ENCODE measurements around the gene TPCN2. TPM values are rescaled to one million over a fixed set of nuclear protein-coding genes. Genes with fewer than 3 reads are reported as not detected.

Gene TPCN2
- total and polyA plus RNA-seq, 4 donors, result 6.4 to 20.8 (median 12.1) TPM

GRCh38 chr11:69017951-69018350 lies 30.8 kb upstream of the TPCN2 start:
- no peak overlapping the region for H3K9ac ChIP-seq (ENCODE audit: low read depth in 1 of 2, low read length in 2 of 2)
- no peak overlapping the region for H3K27ac ChIP-seq (ENCODE audit: low read depth in 1 of 2, low read length in 2 of 2)
- WGBS, result 91% methylated on average over 10 of the region's 10 CpGs
- H3K36me3 ChIP-seq (ENCODE audit: control insufficient read depth in 4 of 4, insufficient read depth in 3 of 4, low read depth in 1 of 4, low read length in 3 of 4), result no peaks in the 10 kb centered on the region
- H3K4me3 ChIP-seq (ENCODE audit: low read depth in 1 of 3, low read length in 3 of 3), result no peak overlapping the region
- TF ChIP-seq NR2F2 (IDR thresholded peaks at IDR 0.05), result no peak
- no peaks in the 10 kb centered on the region for H3K27me3 ChIP-seq (ENCODE audit: control insufficient read depth in 4 of 4, insufficient read depth in 4 of 4, low read length in 3 of 4)
- H3K4me1 ChIP-seq (ENCODE audit: control insufficient read depth in 4 of 4, insufficient read depth in 4 of 4, low read length in 3 of 4), result peaks cover 0 to 3% (median 0%) of the 10 kb centered on the region in 4 donors
- no peaks in the 10 kb centered on the region for H3K9me3 ChIP-seq (ENCODE audit: control insufficient read depth in 4 of 4, low read length in 3 of 4)
- no peak for DNase-seq (ENCODE audit: low spot score)

- Histone ChIP-seq H3K4me3 (ENCODE audit: low read depth in 1 of 3, low read length in 3 of 3) (no peak overlapping the region), H3K27me3 (ENCODE audit: control insufficient read depth in 4 of 4, insufficient read depth in 4 of 4, low read length in 3 of 4) (no peaks in the 10 kb centered on the region), H3K36me3 (ENCODE audit: control insufficient read depth in 4 of 4, insufficient read depth in 3 of 4, low read depth in 1 of 4, low read length in 3 of 4) (no peaks in the 10 kb centered on the region), H3K4me1 (ENCODE audit: control insufficient read depth in 4 of 4, insufficient read depth in 4 of 4, low read length in 3 of 4) (no peaks in the 10 kb centered on the region), H3K9me3 (ENCODE audit: control insufficient read depth in 4 of 4, low read length in 3 of 4) (no peaks in the 10 kb centered on the region), H3K27ac (ENCODE audit: low read depth in 1 of 2, low read length in 2 of 2) (no peak overlapping the region), H3K9ac (ENCODE audit: low read depth in 1 of 2, low read length in 2 of 2) (no peak overlapping the region)
- TF ChIP-seq RAD21 (IDR thresholded peaks at IDR 0.05), result no peak
- no peak for TF ChIP-seq FOXA1 (IDR thresholded peaks at IDR 0.05)
- TF ChIP-seq HNF4A (conservative IDR thresholded peaks at IDR 0.05), result no peak
- no peak for TF ChIP-seq TAF1 (conservative IDR thresholded peaks at IDR 0.05)
- no peak for TF ChIP-seq FOXA2 (IDR thresholded peaks at IDR 0.05)
- no peak for TF ChIP-seq SP1 (IDR thresholded peaks at IDR 0.05)
- no peak for TF ChIP-seq ATF3 (IDR thresholded peaks at IDR 0.05)
- TF ChIP-seq, protein P1, sequence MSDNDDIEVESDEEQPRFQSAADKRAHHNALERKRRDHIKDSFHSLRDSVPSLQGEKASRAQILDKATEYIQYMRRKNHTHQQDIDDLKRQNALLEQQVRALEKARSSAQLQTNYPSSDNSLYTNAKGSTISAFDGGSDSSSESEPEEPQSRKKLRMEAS (IDR thresholded peaks at IDR 0.05), result no peak
- no peak for TF ChIP-seq RXRA (IDR thresholded peaks at IDR 0.05)
- TF ChIP-seq, protein P2, sequence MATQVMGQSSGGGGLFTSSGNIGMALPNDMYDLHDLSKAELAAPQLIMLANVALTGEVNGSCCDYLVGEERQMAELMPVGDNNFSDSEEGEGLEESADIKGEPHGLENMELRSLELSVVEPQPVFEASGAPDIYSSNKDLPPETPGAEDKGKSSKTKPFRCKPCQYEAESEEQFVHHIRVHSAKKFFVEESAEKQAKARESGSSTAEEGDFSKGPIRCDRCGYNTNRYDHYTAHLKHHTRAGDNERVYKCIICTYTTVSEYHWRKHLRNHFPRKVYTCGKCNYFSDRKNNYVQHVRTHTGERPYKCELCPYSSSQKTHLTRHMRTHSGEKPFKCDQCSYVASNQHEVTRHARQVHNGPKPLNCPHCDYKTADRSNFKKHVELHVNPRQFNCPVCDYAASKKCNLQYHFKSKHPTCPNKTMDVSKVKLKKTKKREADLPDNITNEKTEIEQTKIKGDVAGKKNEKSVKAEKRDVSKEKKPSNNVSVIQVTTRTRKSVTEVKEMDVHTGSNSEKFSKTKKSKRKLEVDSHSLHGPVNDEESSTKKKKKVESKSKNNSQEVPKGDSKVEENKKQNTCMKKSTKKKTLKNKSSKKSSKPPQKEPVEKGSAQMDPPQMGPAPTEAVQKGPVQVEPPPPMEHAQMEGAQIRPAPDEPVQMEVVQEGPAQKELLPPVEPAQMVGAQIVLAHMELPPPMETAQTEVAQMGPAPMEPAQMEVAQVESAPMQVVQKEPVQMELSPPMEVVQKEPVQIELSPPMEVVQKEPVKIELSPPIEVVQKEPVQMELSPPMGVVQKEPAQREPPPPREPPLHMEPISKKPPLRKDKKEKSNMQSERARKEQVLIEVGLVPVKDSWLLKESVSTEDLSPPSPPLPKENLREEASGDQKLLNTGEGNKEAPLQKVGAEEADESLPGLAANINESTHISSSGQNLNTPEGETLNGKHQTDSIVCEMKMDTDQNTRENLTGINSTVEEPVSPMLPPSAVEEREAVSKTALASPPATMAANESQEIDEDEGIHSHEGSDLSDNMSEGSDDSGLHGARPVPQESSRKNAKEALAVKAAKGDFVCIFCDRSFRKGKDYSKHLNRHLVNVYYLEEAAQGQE (IDR thresholded peaks at IDR 0.05), result no peak
- TF ChIP-seq YY1 (IDR thresholded peaks at IDR 0.05), result no peak
- no peak for TF ChIP-seq EGR1 (IDR thresholded peaks at IDR 0.05; ENCODE audit: low read depth in 2 of 2)
- TF ChIP-seq JUND (IDR thresholded peaks at IDR 0.05), result no peak
- DNase-seq (ENCODE audit: low spot score), result no peak
- 87% methylated on average over 13 of the region's 13 CpGs for WGBS
Observed at GRCh38 chr11:69018924-69019323, 29.8 kb upstream of the TPCN2 start.

- Histone ChIP-seq H3K9me3 (ENCODE audit: control insufficient read depth in 4 of 4, low read length in 3 of 4) (no peaks in the 10 kb centered on the region), H3K4me3 (ENCODE audit: low read depth in 1 of 3, low read length in 3 of 3) (no peak overlapping the region), H3K27ac (ENCODE audit: low read depth in 1 of 2, low read length in 2 of 2) (no peak overlapping the region), H3K9ac (ENCODE audit: low read depth in 1 of 2, low read length in 2 of 2) (no peak overlapping the region), H3K27me3 (ENCODE audit: control insufficient read depth in 4 of 4, insufficient read depth in 4 of 4, low read length in 3 of 4) (no peaks in the 10 kb centered on the region), H3K4me1 (ENCODE audit: control insufficient read depth in 4 of 4, insufficient read depth in 4 of 4, low read length in 3 of 4) (peaks cover 0 to under 1% (median under 1%) of the 10 kb centered on the region in 4 donors), H3K36me3 (ENCODE audit: control insufficient read depth in 4 of 4, insufficient read depth in 3 of 4, low read depth in 1 of 4, low read length in 3 of 4) (no peaks in the 10 kb centered on the region)
- no peak for DNase-seq (ENCODE audit: low spot score)
- WGBS, result 91% methylated on average over 10 of the region's 10 CpGs
- TF ChIP-seq SP1 (IDR thresholded peaks at IDR 0.05) (no peak), YY1 (IDR thresholded peaks at IDR 0.05) (no peak), TAF1 (conservative IDR thresholded peaks at IDR 0.05) (no peak), FOXA2 (IDR thresholded peaks at IDR 0.05) (no peak), GABPA (IDR thresholded peaks at IDR 0.05 in 1 of 2, conservative IDR thresholded peaks at IDR 0.05 in 1 of 2) (no peak), EGR1 (IDR thresholded peaks at IDR 0.05; ENCODE audit: low read depth in 2 of 2) (no peak), HNF4A (conservative IDR thresholded peaks at IDR 0.05) (no peak), NR2F2 (IDR thresholded peaks at IDR 0.05) (no peak), JUND (IDR thresholded peaks at IDR 0.05) (no peak), ZBTB33 (IDR thresholded peaks at IDR 0.05) (no peak), RXRA (IDR thresholded peaks at IDR 0.05) (no peak), FOXA1 (IDR thresholded peaks at IDR 0.05) (no peak), HNF4G (IDR thresholded peaks at IDR 0.05) (no peak)
- TF ChIP-seq, protein P1 (IDR thresholded peaks at IDR 0.05), result no peak
- TF ChIP-seq, protein P2 (IDR thresholded peaks at IDR 0.05), result no peak
Observed at GRCh38 chr11:69022260-69022659, 26.5 kb upstream of the TPCN2 start.
